ENCODE results near the gene ZNF813.
"Not testable (repeated sequence)": the region's sequence is repeated elsewhere in the genome, so short reads cannot be mapped to it uniquely, and the experiment has no call there.

Gene ZNF813

DNA sequence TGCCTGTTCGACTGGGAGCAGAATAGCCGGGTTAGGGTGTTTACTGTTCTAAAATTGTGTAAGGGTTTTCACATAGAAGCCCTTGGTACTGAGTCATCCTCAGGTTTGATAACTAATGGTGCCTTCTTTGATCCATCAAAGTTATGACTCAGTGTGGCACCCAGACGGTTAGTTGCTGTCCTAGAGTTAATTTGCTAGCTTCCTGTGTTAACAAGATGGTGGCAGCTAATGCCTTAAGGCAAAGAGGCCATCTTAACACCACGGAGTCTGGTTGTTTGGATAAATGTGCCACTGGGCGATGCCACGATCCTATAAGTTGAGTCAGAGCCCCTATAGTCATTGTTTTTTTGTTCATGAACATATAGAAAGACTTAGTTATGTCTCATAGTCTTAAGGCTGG is 7.9 kb downstream of the ZNF813 start:
- in situ Hi-C loops (cut with MboI; ENCODE audit: low sequenced_read_pairs) = not testable (repeated sequence)

DNA sequence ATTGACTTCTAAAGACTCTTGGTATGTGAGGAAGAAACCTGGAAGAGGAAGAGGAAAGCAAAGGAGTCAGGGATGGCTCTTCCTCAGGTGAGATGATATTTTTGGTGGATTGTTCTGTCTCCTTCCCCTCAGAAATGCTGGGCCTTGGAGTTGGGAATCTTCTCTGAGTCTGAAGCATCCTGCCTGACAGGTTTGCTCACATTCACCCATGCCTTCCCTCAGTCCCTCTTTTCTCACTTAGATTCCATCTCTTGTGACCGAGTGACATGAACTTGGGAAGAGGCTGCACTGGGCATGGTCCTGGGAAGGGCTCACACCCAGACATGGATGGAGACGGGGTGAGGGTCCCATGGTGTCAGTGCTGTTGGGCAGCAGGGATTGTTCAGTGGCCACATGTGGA is 16.2 kb downstream of the ZNF813 start:
- in situ Hi-C loops (cut with MboI; ENCODE audit: low sequenced_read_pairs) = not testable (repeated sequence)

DNA sequence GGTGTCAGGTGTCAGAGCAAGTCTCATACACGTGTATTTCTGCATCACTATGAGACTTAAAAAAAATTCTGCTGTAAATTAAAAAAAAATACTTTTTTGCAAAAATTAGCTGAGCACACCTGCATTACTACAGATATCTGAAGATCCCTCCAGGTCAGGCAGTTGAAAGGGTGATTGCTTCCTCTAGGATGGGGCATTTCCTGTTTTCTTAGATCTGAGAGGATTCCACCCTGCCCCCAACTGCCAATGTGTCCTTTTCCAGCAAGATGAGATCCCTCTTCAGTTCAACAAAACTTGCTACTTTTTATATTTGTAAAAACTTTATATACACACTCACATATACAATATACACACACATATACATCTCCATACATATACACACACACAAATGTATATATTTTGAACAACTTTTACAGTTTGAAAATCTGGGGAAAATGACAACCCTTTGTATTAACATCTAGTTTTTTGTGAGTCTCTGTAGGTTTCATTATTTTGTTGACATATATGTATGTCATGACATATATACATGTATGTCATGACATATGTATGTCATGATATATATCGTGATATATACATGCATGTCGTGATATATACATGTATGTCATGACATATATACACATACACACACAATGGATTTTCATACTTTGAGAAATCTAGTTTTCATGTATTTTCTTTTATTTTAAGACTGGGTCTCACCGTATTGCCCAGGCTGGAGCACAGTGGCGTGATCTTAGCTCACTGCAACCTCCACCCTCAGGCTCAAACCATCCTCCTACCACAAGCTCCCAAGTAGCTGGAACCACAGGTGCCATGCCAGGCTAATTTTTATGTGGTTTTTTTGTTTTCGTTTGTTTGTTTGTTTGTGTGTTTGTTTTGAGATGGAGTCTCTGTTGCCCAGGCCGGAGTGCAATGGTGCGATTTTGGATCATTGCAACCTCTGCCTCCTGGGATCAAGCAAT is 17.8 kb downstream of the ZNF813 start:
- in situ Hi-C loops (cut with MboI; ENCODE audit: low sequenced_read_pairs) = no loop called here

DNA sequence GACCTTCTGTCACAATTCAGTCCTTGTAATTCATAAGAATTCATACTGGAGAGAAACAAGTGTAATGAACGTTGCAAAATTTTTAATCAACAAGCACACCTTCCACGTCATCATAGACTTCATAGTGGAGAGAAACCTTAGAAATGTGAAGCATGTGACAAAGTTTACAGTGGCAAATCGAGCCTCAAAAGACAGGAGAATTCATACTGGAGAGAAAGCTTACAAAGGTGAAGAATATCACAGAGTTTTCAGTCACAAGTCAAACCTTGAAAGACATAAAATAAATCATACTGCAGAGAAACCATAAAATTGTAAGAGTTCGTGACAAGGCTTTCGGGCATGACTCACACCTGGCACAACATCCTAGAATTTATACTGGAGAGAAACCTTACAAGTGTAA is 24.6 kb downstream of the ZNF813 start:
- in situ Hi-C loops (cut with MboI; ENCODE audit: low sequenced_read_pairs) = no loop called here

DNA sequence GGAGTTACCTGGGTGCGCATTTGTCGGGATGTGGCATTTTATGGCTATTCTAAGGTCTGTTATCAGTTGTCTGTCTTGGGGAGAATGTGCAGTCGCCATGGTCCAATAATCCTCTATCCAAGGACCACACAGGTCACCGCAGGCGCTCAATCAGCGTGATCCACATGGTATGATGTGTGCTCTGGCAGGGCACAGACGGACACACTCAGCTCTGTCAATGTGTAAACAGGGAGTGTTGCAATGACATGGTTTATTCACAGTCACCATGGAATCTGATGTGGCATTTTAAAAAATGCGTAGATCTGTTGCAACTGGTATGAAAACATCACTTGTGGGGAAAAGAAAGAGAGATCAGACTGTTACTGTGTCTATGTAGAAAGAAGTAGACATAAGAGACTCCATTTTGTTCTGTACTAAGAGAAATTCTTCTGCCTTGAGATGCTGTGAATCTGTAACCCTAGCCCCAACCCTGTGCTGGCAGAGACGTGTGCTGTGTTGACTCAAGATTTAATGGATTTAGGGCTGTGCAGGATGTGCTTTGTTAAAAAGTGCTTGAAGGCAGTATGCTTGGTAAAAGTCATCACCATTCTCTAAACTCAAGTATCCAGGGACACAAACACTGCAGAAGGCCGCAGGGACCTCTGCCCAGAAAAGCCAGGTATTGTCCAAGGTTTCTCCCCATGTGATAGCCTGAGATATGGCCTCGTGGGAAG is 29.9 kb downstream of the ZNF813 start:
- in situ Hi-C loops (cut with MboI; ENCODE audit: low sequenced_read_pairs) = not testable (repeated sequence)

DNA sequence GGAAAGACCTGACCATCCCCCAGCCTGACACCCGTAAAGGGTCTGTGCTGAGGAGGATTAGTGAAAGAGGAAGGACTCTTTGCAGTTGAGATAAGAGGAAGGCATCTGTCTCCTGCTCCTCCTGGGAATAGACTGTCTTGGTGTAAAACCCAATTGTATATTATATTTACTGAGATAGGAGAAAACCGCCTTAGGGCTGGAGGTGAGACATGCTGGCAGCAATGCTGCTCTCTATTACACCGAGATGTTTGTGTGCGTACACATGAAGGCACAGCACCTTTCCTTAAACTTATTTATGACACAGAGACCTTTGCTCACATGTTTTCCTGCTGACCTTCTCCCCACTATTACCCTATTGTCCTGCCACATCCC is 30.5 kb downstream of the ZNF813 start:
- in situ Hi-C loops (cut with MboI; ENCODE audit: low sequenced_read_pairs) = not testable (repeated sequence)

DNA sequence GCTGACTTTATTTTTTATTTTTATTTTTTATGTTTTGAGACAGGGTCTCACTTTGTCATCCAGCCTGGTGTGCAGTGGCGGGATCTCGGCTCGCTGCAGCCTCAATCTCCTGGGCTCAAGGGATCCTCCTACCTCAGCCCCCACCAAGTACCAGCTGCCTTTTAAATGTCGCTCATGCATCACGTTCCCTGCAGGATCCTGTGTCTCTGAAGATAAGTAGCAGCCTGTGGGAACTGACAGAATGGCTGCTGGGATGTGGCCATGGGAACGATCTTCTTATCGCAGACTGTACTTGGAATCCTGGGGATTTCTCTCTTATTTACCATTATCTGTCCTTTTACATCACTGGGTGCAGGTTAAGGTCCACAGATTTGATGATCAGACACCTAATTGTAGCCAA is 35.6 kb downstream of the ZNF813 start:
- in situ Hi-C loops (cut with MboI; ENCODE audit: low sequenced_read_pairs) = not testable (repeated sequence)

DNA sequence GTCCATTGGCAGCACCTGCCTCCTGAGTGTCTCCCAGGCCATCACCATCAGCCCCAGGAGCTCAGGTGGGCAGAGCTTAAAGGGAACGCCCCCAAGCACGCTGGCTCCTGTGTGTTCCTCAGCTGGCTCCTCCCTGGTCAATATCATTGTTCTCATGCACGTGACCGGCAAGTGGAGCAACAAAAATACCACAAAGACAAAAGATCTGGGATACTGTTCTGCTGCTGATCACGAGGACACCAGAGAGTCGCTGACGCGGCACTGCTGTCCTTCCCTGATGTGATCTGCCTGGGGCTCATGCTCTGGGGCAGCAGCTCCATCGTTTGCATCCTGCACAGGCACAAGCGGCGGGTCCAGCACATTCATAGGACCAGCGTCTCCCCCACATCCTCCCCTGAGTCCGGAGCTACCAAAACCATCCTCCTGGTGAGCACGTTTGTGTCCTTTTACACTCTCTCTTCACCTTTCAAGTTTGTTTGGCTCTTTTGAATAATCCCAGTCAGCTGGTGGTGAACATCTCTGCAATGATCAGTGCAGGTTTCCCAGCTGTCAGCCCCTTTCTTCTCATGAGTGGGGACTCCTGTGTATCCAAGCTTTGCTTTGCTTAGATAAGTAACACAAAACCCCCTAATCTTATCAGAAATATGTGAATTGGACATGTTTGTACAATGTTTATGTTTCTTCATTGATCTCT is 36.3 kb downstream of the ZNF813 start:
- in situ Hi-C loops (cut with MboI; ENCODE audit: low sequenced_read_pairs) = not testable (repeated sequence)

DNA sequence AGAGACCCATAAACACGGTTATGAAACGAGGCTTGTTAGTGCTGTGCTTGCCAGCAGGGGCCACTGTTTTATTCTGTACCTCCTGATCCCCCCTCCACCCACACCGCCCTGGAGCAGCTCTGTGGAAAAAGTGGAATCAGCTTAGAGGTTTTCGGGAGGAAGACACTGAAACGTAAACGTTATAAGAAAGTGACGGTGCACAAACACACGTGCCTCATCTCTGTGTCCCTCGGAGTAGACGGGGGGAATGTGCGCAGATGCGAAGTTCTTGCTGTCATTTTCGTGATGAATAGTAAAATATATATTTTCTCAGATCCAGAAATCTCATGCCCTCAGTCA is 36.8 kb downstream of the ZNF813 start:
- in situ Hi-C loops (cut with MboI; ENCODE audit: low sequenced_read_pairs) = not testable (repeated sequence)

DNA sequence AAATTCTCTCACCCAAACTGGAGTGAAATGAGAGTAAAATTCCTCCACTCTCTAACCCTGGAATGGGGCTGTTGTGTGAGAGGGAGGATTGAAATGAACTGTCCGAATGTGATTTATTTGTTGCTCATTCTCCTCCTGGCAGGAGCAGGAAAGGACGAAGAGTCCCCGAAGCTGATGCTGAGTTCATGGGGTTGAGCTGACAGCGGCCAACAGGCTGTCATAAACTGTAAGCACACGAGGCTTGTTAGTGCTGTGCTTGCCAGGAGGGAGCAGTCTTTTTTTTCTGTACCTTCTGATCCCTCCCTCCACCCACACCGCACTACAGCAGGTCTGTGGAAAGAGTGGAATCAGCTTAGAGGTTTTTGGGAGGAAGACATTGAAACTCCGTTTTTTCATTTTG is 37.4 kb downstream of the ZNF813 start:
- in situ Hi-C loops (cut with MboI; ENCODE audit: low sequenced_read_pairs) = no loop called here

DNA sequence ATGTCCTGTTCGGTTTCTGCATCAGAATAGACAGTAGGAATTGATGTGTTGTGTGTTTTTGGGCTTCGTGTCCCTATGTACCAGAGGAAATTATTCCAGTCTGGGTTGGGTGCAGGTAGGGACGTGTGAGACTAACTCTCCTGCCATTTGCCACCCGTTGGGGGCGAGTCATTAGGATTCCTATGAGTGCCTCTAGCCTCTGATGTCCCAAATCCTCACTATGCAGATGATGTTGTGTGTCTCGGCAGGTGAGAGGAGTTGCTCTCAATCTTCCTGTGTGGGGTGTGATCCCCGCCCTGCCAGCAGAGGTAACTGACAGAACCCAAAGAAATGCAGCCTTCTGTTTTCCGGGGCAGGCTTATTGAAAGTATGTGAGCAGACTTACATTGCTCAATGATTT is 39.2 kb downstream of the ZNF813 start:
- in situ Hi-C loops (cut with MboI; ENCODE audit: low sequenced_read_pairs) = no loop called here

DNA sequence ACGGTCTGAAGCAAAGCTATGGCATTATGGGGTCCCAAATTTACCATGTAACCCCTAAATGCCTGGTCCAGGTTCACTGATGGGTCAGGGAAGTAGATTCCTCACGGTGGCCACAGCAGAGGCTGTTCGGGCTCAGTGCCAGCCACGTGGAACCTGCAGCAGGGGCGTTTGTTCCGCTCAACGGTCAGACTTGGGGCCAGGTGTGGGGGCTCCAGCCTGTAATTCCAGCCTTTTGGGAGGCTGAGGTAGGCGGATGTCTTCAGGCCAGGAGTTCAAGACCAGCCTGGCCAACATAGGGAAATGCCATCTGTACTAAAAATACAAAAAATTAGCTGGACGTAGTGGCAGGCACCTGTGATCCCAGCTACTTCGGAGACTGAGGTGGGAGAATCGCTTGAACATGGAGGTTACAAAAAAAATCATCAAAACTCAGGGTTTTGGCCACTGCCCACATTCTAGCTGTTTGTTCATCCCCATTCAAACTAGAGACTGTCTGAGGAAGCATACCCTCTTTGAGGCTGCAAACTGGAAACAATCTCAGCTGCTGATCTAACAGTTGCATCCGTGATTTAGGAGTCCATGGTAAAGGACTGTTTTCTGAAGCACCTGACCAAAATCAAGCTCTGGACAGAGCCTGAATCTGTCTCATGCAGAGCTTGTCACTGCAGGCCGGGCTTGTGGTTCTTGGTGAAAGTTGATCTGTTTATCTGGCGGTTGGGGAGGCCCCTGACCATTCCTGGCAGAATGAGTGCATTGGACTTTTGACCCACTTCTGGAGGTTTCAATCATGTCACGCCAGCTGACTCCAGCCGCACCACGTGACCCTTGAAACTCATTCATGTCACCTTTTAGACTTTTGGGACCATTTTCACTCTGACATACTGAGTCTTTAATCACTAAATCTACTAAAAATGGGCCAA is 40.2 kb downstream of the ZNF813 start:
- in situ Hi-C loops (cut with MboI; ENCODE audit: low sequenced_read_pairs) = no loop called here

DNA sequence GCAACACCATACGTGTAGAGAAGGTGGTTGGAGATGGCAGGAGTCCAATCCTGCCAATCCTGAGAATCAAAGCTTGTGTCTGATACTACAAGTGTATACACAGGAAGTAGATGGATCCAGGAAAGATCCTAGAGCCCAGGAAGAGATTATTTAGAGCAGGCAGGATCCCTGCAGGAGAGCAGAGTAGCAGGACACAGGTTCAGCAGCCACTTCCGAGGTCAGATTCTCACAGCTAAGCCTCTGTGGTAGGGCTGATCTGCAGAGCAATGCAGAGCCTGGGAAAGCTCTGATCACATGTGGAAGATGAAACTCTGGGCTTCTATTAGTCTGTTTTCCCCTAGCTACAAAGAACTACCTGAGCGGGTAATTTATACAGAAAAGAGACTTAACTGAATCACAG is 41.9 kb downstream of the ZNF813 start:
- in situ Hi-C loops (cut with MboI; ENCODE audit: low sequenced_read_pairs) = no loop called here

DNA sequence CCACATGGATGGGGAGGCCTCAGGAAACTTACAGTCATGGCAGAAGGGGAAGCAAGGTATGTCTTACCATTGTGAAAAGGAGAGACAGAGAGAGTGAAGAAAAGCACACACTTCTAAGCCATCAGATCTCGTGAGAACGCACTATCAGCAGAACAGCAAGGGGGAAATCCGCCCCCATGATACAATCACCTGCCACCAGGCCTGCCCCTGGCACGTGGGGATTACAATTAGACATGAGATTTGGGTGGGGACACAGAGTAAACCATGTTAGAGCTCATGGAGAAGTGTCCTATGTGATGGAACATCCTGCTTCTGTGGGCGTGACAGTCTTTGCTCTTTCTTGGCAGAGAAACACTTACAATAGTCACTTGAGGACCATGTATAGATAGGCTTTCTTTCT is 42.3 kb downstream of the ZNF813 start:
- in situ Hi-C loops (cut with MboI; ENCODE audit: low sequenced_read_pairs) = no loop called here

DNA sequence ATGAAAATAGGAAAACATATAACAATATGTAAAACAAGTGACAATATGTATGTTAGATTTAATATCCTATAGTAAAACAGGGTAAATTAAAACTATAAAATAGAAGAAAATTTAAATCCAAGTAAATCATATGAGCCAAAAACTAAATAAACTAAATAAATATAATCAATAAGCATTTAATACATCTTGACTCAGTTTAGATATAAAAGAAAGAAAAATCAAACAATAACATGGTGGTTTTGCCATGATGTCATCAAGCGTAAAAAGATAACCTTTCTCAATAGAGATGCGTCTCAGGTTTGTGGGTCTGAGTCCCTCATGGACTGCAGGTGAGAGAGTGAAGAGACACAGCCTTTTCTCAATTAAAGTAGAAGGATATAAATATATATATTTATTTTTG is 43.8 kb downstream of the ZNF813 start:
- in situ Hi-C loops (cut with MboI; ENCODE audit: low sequenced_read_pairs) = no loop called here

DNA sequence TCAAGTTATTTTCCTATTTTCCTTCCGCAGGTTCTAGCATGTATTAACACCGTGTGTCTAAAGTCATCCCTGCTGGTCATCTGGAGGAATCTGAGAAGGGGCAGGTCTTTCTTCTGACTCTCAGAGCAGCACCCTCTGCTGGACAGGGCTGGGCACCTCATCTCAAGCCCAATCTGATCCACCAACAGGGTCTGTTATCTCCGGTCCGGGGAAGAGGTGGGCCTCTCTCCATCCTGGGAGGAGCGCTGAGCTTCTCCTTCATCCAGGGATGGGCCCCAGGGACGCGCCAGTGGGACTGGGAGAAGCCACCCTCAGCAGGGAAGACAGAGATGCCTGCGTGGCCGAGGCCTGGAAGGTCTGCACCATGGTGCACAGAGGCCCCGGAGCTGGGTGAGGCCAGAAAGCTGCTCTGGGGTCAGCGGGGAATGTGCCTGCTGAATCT is 44.4 kb downstream of the ZNF813 start:
- in situ Hi-C loops (cut with MboI; ENCODE audit: low sequenced_read_pairs) = no loop called here

DNA sequence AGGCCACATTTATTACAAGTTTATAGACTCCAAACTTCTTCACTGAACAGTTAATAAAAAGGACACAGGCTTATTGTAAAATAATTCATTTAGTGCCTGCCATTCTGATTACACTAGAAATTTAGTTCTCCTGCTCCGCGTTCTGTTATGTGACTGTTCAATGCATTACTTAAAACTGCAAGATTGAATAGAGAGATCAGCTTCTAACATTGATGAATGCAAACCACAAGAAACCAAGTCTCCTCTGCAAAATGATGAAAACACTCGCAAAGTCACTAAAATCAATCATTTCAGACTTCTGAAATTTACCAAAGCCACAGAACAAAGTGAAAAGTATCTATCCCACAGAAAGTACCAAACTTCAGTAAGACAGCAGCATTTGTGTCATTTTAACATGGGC is 47.5 kb downstream of the ZNF813 start:
- in situ Hi-C loops (cut with MboI; ENCODE audit: low sequenced_read_pairs) = not testable (repeated sequence)

DNA sequence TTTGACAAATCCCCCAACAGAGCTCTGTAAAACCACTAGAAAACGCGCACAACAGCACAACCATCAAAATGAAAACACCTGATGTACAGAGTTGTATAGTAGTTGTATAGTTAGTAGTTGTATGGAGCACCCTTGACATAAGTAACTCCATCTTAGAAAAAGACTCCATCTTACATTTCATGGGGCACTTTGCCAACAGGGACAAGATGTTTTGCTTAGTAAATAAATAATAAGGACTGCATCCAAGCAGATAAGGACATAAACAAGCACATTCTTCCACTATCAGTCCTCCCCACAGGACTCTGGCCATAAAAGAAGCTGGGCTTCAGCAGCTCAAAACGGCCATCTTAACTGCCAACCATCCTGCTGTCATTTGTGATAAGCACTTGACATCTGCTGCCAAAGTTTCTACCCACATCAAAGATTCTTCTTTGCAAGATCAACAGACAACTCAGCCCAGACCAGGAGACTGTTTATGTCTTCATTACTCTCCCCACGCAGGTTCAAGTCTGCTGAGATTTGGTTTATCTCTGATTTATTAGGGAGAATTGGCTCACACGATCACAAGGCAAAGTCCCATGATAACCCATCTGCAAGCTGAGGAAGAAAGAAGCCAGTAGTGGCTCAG is 49.7 kb downstream of the ZNF813 start:
- in situ Hi-C loops (cut with MboI; ENCODE audit: low sequenced_read_pairs) = no loop called here

DNA sequence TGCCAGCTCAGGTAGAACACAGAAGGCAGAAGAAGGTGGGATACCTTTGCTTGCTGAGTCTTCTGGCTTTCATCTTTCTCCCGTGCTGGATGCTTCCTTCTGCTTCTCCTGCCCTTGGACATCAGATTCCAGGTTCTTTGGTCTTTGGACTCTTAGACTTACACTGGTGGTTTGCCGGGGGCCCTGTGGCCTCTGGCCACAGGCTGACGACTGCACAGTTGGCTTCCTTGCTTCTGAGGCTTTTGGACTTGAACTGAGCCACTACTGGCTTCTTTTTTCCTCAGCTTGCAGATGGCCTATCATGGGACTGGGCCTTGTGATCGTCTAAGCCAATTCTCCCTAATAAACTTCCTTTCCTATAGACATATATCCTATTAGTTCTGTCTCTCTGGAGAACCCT is 50.6 kb downstream of the ZNF813 start:
- in situ Hi-C loops (cut with MboI; ENCODE audit: low sequenced_read_pairs) = no loop called here

DNA sequence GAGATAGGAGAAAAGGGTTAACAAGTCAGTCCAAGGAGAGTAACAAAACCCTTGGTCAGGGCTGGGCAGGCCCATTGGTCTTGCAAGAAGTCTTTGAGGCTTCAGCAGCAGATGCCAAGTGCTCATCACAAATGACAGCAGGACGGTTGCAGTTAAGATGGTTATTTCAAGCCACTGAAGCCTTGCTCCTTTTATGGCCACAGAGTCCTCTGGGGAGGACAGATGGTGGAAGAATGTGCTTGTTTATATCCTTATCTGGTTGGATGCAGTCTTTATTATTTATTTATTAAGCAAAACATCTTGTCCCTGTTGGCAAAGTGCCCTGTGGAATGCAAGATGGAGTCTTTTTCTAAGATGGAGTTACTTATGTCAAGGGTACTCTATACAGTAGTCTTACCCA is 51.2 kb downstream of the ZNF813 start:
- in situ Hi-C loops (cut with MboI; ENCODE audit: low sequenced_read_pairs) = no loop called here
